NCI-H146 (cell line): ENCODE results near the gene IRX2.

Experiments
- DNase-seq: peaks from one replicate; lab custom pipeline; 2025; lab: John Stamatoyannopoulos, UW

IRX2 gene

DNA sequence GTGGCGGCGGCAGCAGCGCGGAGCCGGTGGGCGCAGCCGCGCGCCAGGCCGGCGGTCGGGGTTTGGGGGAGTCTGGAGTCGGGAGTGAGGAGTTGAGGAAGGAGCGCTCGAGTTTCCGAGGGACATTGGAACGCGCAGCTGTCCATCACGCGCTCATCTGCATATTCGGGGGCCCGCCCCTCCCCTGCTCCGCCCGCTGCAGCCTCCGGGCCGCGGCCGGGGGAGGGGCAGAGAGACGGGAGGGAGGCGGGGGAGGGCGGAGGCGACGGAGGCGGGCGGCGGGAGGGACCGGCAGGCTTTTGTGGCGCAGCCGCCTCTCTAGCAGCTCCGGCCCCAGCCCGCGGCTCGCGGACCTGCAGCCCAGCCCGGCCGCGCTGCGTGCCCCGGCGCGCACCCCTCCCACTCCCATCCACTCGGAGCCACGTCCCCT, at the start of gene IRX2:
Gene IRX2 (minus strand): TSS at position 86 of the 430 bp plus-strand sequence. CDS start 264 bp downstream, outside the sequence.
- DNase-seq, result no peak

DNA sequence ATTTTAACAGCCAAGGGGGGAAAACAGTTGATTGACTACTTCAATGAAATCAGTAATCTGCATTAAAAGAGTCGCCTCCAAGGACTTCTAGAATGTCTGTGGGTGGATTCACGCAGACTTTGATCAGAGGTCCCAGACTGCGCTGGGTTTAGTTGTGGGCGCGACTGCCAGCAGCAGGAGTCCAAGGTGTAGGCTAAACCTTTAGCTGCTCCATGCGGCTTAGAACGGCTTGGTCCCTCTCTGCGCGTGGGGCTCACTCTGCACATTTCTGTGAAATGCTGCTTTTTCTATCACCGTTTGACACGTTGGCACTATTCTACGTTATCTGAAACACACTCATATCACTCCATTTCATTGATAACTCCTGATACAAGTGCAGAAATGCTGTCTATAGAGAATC, 48.6 kb upstream of the IRX2 start:
- no peak for DNase-seq

DNA sequence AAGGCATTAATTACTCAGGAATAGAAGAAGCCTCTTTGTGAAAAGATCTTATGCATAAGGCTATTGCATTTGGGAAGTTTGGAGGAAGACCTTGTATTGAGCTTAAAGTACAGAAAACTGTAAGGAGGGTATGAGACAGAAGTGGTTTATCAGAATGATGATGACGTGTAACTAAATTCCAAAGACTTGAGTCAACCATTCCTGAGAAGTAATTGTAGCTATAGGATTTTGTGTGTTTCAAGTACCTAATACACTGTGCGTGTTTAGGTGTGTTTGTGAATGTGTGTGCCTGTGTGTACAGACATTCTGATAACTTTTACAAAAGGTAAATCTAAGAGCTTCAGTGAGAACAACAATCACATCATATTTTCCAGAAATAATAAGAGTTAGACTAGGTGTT, 46.5 kb upstream of the IRX2 start:
- no peak for DNase-seq

GRCh38 chr5:2797160-2797559, 45.7 kb upstream of the IRX2 start:
- no peak for DNase-seq

DNA sequence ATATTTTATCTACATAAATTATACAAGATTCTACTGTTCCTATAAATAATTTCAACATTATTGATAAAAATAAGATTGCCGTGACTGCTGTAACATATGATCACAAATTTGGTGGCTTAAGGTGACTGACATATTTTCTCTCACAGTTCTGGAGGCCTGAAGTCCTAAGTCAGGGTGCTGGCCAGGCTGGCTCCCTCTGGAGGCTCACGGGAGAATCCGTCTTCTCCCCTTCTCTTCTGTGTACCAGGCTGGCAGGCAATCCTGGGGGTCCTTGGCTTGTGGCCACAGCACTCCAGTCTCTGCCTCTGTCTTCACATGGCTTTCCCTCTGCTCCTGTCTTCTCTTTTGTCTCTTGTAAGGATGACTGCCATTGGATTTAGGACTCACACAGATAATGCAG, 31.7 kb upstream of the IRX2 start:
- no peak for DNase-seq

GRCh38 chr5:2782658-2783057, 31.2 kb upstream of the IRX2 start:
- DNase-seq, result no peak

DNA sequence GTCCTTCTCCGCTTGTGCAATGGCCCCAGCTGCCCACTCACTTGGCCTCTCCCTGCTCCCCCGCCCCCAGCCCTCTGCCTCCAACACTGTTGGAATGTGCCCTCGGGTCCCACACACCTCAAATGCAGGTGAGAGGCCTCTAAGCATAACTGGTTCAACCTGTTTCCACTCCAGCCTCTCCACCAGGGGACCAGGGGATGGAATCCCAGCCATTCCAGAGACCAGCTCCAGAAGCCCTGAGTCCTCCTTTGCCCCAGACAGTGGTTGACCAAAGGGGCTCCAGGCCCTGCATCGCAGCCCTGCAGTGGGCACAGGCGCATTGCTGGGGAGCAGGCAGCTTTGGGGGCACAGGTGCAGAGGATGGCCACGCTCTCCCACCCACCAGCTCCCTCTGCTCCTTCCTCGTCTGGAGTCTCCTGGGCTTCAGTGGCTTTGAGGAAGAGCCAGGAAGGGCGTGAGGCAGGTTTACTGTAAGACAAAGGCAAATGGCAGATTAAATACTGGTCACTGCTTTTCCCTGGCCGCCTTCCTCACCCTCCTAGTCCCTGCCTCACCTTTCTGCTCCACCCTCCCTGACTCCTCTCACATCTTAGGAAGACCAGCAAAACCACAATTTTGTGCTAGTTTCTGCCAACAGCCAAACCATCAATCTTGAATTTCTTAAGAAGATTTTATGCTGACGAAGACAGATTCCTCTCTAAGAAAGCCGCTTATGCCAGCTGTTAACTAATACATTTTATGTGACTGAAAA, 29.1 kb upstream of the IRX2 start:
- DNase-seq, result no peak

DNA sequence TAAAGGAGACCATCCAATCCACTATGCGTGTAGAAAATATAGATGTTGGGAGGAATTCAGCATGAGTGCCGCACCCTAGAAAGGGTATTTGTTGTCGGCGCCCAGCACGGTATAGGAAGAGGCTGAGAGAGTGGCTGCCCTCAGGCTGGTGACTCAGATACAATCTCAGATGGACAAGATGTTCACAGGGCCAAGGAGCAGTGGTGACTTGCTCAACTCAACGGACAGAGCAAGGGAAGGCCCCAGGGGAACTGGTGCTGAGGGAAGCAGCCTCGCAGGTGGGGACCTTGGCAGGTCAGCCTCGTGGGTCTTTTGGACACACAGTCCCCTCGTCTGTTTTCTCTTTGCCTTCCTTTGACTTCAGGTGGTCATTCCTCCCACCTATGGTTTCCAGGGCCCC, 28.0 kb upstream of the IRX2 start:
- no peak for DNase-seq

GRCh38 chr5:2776337-2777302, 25.1 kb upstream of the IRX2 start:
- no peak for DNase-seq

DNA sequence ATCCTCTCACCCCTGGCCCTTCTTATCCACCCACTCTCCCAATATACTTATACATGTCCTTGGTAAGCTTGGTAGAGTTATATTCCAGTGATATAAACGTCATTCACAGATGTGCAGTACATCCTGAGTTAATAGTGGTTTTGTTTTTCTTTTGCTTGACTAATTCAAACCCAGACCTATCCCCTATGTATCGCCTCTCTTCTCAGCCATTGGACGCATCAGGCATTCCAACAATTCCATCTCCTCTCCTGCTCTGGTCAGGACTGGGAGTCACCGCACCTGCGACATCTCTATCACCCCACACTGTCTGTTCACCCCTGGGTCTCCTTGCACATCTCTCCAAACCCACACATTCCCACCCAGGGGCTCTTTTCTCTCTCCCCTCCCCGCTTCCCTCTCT, 21.9 kb upstream of the IRX2 start:
- no peak for DNase-seq

- DNase-seq, result no peak
Measured at GRCh38 chr5:2767089-2767488, 15.6 kb upstream of the IRX2 start.

DNA sequence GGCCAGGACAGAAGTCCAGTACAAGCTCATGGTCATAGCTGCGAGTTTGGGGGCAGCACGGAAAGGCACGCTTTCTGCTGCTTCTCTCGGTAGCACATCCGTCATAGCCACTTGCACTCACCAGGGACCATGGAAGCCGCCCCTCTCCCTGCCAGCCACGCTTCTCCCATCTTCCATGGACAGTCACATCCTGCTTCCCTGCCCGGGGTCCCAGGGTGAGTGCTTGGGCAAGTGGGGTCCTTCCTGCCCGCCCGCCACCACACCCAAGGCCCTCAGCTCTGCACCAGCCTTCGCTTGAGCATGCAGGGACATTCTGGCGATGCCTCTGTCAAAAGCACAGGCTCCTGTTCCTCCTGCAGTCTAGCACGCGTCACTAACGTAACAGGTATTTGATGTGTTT, 13.1 kb upstream of the IRX2 start:
- DNase-seq, result no peak

- no peak for DNase-seq
Measured at GRCh38 chr5:2763533-2763794, 12.0 kb upstream of the IRX2 start.

DNA sequence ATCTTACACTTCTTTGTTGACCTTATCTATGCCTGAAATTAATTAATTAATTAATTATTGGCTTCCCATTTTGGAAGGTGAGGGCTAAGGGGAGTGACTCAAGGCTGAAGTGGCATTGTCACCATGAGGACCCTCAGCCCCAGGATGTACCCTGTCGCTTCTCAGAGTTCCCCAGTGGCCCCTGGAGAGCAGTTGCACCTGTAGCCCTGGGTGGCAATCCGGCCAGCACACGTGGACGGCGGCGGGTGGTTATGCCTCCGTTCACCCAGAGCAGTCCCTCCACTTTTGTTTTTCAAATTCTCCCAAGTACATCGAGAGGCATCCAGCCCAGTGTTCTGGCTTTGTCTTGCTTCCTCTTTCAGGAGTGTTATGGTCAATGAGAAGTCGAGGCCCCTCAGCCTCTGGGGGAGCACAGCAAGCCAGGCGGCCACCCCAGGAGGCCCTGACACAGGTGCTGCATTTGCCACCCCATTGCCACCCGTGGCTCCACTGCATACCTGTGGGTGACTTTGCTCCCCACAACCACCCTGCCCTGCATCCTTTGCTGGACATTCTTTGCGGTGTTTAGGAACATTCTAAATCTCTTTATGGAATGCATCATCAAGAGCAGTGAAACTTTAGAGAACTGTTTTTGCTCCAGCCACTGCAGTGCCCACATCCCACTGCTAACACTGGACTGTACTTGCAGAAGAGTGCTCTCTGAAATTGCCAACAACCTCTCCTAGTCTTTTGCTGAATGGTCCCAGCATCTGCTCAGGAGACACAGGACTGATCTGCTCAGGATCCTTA, 11.5 kb upstream of the IRX2 start:
- DNase-seq, result no peak

DNA sequence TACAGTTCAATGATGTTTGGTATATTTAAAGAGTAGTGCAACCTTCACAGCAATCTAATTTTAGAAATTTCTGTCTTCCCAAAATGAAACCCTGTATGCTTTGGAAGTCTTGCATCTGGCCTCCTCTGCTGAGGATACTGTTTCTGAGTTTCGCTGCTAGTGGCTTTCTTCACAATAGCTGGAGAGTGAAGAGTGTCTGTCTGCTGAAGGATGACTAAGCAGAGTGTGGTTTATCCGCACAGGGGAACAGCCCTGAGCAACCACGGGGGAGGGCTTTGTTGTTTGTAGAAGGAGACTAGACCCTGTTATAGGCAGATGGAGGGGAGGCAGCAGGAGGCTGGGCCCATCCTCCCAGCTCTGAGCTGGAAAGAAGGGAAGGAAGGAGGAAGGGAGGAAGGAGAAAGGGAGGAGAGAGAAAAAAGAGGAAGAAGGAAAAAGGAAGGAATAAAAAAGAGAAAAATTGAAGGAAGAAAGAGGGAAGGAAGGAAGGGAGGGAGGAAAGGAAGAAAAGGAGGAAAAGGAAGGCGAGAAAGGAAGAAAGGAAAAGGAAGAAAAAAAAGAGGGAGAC, 10.5 kb upstream of the IRX2 start:
- no peak for DNase-seq

- no peak for DNase-seq
Measured at GRCh38 chr5:2759696-2760461, 8.4 kb upstream of the IRX2 start.

- no peak for DNase-seq
Measured at GRCh38 chr5:2759091-2759490, 7.6 kb upstream of the IRX2 start.

DNA sequence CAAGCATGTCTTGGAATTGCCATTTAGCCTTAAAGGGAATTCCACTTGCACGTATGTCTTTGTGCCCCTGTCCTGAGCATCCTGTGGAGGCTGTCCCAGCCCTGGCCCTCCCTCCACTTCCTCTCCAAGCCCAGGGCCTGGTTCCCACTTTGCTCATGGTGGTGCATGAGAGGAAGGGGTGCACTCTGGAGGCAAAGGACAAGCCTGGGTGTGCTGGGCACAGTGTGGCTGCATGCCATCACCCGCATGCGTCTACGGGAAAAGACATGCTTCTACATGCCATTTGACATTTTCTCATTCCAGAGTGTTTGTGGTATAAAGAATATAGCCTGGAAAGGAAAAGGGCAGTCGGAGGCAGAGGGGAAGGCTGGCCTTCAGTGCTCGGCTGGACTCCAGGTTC, 7.2 kb upstream of the IRX2 start:
- no peak for DNase-seq

- no peak for DNase-seq
Measured at GRCh38 chr5:2757563-2758351, 6.3 kb upstream of the IRX2 start.
